H4 (cell line): ENCODE data around the gene OXCT1. TPM values are rescaled to one million over a fixed set of nuclear protein-coding genes. Genes with fewer than 3 reads are reported as not detected.
A peak's percentile ranks its signal among the peaks of the same experiment; 100 is the strongest.
"Not testable (repeated sequence)": the region's sequence is repeated elsewhere in the genome, so short reads cannot be mapped to it uniquely, and the experiment has no call there.

Experiments used
- DNase-seq: peaks from one replicate; pipeline ENCODE4 v3.0.0-alpha.2; 2015; ENCODE audit warnings: low spot score
- total RNA-seq: library from RNA; depleted of rRNA; stranded (reverse); fragments of >200 nt; shearing (Covaris generic); gene quantifications from 2 replicates; pipeline ENCODE4 v1.2.3, GENCODE V29; 2014

OXCT1 gene
- total RNA-seq, 1 experiment from 2014 or later = 15.3 TPM

- DNase-seq = no peak
These were observed 96.4 kb downstream of the OXCT1 start for GRCh38 chr5:41773799-41774198.

DNA sequence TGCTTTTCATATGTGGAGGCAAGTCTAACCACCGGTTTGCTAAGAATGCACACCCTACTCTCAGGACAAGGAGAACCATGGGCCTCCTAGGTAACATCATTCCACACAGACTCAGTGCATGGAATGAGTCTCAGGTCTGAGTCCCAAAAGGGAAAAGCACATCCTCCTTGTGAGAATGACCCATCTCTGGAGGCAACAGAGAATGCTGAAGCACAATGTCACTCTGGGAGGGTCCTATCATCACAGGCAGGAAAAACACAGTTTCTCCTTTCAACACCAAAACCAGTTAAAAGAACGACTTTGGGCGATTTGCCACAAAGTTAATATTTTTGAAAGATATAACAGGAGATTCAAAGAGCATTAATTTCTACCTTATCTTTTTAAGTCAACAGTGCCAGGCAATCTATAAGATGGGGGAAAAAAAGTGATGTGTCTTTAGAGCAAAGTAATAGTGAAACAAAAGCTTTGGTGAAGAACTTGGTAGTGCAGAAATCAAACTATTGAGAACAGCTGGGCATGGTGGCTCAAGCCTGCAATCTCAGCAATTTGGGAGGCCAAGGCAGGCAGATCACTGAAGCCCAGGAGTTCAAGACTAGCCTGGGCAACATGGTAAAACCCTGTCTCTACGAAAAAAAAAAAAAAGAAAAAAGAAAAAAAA lies 97.3 kb downstream of the OXCT1 start:
- no peak for DNase-seq

DNA sequence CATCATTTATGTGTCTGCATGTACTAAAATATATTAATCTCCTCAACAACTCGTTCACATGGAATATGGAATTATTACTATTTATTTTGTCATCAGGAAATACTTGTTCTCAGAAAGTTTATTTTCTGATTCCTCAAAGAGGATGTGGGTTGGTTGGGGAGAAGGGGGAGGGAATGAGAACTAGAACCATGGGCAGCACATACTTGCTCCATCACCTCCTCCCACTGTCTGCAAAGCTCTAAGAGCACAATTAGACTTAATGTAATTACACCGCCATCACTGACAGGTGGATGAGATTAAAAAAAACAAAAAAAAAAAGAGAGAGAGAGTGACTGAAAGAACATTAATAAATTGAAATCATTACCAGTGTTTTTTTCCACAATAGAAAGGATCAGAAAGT lies 98.2 kb downstream of the OXCT1 start:
- no peak for DNase-seq

GRCh38 chr5:41770799-41771198 lies 99.4 kb downstream of the OXCT1 start:
- DNase-seq = no peak

DNA sequence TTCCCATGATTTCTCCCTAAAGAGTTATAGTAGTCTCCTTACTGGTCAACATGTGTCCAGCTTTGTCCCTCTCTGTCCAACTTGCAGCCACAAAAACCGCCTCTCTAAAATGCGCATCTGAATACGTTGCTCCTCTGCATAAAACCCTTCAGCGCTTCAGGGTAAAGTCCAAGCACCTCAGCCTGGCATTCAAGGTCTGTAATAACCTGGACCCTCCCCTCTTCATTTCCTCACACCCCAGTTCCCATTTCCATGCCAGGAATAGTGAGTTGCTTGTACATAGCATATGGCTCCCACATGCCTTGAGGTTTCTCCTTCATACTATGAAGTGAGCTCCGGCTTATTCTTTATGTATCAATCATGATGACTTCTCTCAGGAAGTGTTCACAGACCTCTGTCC lies 101.5 kb downstream of the OXCT1 start:
- no peak for DNase-seq

DNA sequence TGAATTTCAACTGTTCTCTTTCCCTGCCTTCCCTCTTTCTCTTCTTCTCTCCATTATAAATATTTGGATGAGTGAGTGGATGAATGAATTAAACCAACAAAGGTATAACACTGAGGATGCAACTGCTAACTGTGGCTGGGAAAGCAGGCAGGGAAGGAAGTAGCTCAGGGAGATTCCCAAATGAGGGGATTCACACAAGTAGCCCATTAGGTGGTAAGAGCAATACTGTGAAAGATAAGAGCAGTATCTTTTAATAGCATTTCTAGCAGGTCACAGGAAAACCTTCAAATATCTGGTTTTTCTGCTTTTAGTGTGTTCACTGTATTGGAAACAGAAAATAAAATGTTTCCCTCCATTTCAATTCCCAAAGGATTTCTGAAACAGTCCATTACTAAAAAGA lies 105.6 kb downstream of the OXCT1 start:
- no peak for DNase-seq

DNA sequence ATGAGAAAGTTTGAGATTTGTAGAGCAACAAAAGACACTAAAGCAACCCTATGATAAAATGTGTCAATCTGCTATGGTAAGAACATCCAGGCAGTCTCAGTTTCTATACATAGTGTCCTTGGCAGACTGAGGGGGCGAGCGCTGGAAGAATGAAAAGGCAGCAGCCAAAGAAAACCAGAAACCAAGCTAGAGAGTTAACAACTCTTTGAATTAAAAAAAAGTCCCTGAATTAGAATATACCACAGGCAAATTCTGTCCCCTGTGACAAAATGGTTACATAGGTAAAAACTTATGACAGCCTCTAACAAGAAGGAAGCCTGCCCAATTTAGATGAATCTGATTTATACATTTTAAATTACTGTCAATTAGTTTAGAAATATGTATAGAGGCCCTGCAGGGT lies 106.7 kb downstream of the OXCT1 start:
- no peak for DNase-seq

DNA sequence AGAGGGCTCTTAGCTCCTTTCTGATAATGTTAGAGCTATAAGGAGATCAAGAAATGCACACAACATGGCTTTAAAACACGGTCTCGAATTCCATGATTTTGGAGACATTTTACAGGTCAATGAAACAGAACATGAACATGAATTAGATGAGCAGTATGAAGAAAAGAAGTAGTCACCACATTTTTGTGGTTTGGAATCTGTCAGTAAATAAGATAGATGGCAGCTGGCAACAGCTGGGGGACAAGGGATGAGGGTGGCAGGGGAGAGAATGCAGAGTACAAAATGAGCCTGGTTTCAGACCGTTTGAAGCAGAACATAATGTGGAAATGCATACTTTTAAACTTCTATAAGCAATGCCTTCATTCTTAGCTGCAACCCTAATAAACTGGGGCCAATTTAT lies 107.1 kb downstream of the OXCT1 start:
- DNase-seq = no peak

- DNase-seq = no peak
These were observed 107.8 kb downstream of the OXCT1 start for GRCh38 chr5:41762426-41762825.

DNA sequence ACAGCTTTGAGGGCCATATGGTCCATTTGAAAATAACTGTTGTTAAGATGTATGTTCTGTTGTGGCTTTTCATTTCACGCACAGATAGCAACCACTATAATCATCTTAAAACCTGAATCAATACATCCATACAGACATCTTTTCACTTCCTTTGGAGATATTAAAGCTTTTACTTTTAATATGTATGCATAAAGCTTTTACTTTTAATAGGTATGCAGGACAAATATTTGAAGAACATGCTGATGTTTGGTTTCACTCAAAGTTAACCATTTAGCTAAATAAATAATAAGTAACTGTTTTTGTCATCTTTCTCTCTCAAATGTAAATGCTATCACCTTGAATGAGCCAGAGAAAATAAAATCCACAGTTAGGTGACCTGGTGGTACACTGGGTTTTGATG lies 108.6 kb downstream of the OXCT1 start:
- no peak for DNase-seq

DNA sequence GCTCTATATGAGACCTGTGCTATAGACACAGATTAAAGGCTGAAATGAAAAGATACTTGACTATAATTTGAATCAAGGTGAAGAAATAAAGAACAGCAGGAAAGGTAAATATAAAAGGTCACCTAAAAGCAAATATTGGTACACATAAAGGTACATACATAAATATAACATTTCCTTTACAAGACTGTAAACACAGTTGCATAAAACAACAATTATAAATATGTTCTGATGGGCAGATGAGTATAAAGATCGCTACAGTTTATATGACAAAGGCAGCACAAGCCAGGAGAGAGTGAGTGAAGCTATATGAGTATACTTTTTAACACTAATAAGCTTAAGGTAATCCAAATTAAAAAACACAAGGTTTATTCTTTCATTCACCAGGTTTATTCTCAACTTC lies 114.5 kb downstream of the OXCT1 start:
- no peak for DNase-seq

GRCh38 chr5:41754857-41755256 lies 115.4 kb downstream of the OXCT1 start:
- DNase-seq = peak; percentile 9

DNA sequence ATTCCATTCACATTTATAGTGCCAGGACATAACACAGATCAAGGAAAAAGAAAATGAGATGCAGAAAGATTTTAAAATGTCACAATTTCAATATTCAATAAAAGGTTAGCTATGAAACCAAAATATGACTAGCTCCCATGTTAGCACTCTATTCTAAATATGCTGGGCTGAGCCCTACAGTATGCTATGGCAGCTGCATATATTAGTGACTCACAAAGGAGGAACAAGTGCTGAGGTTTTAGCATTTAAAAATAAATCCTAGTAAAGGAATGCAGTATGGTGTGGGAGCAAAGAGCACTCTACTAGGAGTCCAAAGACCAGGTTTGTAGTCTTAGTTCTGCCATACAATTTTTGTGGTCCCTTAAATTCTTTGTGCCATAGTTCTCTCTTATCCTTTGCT lies 118.4 kb downstream of the OXCT1 start:
- DNase-seq = no peak

DNA sequence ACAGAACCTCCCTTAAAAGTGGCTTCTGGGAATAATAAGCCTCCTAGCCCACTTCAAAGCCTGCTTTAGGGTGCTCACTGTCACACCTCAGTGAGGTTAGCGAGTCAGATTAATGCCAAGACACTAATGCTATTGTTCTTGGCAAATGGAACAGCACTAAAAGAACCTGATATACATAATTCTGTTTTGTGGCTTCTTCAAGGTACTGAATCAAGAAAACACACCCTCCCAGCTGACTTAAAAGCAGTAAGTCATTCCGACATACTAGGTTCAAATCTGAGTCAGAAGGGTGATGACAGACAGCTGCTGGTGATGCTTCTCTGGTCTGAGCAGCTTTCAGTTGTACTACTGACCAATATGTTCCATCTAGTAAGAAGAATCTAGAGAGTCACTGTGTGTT lies 121.6 kb downstream of the OXCT1 start:
- DNase-seq = no peak

DNA sequence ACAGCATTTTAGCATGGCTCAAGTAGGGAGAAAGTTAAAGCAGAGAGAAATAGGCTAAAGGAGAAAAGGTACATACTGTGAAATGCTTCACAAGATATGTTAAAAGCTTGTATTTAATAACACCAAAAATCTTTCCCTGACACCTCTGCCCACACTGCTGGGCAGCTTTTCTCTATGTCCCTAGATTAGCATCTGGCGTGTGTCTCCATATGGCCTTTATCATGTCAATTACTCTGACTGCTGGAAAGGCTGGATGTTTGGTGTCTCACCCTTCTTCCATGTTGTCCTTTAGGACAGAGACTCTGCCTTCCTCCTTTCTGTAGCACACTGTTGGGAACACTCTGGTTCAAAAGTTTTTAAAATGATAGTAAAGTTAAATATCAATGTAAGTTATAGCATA lies 122.5 kb downstream of the OXCT1 start:
- DNase-seq = no peak

DNA sequence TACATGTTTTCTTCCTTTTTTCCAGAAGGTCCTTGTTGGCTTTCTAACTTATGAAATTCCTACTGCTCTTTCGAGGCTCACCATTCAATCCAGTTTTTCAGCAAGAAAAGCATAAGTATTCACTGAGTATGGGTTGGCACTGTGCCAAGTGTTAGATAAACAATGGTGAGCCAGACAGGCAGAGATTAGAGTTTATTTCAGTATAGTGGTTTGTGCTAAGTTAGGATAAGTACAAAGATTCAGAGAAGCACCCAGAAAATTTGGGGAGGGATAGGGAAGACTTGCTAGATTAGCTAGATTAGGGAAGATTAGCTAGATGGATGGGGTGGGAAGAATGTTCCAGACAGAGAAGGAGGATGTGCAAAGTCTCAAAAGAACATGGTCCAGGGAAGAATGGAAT lies 122.9 kb downstream of the OXCT1 start:
- peak; percentile 10 for DNase-seq

DNA sequence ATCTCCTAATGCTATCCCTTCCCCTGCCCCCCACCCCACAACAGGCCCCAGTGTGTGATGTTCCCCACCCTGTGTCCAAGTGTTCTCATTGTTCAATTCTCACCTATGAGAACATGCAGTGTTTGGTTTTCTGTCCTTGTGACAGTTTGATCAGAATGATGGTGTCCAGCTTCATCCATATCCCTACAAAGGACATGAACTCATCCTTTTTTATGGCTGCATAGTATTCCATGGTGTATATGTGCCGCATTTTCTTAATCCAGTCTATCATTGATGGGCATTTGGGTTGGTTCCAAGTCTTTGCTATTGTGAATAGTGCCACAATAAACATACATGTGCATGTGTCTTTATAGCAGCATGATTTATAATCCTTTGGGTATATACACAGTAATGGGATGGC lies 127.6 kb downstream of the OXCT1 start:
- not testable (repeated sequence) for DNase-seq

DNA sequence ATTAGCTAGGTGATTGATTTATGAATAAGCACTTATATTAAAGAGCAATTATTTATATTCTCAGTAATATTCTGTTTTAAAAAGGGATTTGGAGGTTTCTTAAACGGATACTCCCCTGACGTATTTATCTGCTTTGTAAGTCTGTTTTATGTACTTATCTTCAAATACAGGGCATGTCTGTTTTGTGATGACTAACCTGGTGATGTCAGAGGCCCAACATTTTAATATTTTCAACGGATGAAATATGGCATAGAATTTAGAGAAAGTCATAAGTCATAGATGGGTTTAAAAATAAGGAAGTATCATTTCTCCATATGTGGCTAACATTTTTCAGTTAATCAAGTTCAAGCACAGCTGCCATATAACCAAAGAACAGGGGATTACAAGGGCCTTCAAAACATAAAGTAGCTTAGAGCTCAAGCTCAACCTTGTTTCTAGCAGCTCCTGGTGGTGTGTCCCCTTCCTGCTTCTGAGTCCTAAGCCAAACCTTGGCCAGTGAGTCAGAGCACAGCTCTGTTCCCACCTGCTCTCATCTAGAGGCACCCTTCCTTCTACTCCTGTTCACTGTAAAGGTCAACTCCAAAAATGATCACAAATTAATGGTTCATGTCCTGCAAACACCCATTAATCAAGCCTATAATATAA lies 131.4 kb downstream of the OXCT1 start:
- no peak for DNase-seq

- no peak for DNase-seq
These were observed 133.6 kb downstream of the OXCT1 start for GRCh38 chr5:41736641-41737040.

DNA sequence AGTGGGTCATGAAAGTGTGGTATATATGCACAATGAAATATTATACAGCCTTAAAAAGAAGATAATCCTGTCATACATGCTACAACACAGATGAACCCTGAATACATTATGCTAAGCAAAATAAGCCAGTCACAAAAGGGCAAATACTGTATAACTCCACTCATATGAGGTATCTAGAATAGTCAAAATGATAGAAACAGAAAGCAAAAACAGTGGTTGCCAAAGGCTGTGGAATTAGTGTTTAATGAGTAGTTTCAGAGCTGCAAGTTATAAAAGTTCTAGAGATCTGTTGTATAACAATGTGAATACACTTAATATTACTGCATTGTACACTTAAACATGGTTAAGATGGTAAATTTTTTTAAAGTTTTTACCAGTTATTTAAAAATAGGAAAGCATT lies 135.0 kb downstream of the OXCT1 start:
- DNase-seq = no peak

DNA sequence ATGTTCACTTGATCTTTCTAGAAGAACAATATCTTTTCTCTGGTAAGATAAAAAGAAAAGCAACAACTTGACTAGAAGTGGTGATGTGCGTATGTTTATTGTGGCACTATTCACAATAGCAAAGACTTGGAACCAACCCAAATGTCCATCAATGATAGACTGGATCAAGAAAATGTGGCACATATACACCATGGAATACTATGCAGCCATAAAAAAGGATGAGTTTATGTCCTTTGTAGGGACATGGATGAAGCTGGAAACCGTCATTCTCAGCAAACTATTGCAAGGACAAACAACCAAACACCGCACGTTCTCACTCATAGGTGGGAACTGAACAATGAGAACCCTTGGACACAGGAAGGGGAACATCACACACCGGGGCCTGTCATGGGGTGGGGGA lies 140.8 kb downstream of the OXCT1 start:
- not testable (repeated sequence) for DNase-seq

- DNase-seq = no peak
These were observed 141.9 kb downstream of the OXCT1 start for GRCh38 chr5:41728281-41728680.

DNA sequence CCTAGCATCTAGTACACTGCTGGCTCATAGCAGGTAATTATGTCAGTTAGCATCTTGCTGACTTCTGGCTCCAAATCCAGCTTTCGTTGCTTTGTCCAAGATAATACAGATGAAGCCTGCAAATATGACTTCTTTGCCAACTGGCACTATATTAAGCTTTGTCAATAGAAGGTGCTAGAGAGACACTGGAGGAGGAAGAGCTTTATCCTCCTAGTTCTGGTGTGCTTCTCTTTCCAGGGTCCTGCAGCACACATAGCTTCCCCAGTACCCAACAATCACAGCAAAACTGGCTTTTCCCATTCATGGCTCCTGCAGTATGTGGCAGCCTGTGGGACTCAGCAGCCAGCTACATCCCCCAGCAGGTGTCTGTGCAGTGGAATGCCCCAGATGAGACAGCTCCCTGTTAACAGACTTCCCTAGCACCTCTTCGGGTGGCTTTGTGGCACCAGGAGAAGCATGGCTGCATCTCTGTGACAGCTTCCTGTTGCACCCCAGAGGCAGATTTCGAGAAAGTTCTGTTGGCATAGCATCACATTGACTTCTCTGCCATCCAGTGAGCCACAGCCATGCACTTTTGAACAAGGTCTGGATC lies 147.8 kb downstream of the OXCT1 start:
- no peak for DNase-seq

DNA sequence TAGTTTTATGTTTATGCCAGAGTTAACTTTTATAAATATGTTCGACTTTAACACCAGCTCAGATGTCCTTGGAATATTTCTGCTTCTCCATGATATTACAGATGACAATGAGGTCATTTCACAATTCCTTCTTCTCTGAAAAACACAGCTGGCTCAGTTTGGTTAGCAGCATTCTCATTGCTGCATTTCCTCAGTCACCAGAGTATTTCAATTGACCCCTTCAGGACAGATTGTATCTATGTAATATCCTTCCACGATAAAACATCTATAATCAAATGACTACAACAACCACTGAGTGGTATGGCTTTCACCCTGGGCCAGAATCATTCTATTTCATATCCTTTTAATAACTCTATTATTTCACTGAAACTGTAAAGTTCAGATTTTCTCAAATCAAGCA lies 148.7 kb downstream of the OXCT1 start:
- DNase-seq = no peak
